ENCODE measurements around the gene ZNF335. TPM values are rescaled to one million over a fixed set of nuclear protein-coding genes. Genes with fewer than 3 reads are reported as not detected.

The ZNF335 gene
- total RNA-seq, 1 donor from 2014 or later = 19.1 TPM

GRCh38 chr20:45983279-45983743 is 11.3 kb upstream of the ZNF335 start:
- ATAC-seq = no peak
- no peaks in the 10 kb centered on the region for H3K36me3 ChIP-seq
- H3K9me3 ChIP-seq = no peaks in the 10 kb centered on the region
- TF ChIP-seq CTCF (IDR thresholded peaks at IDR 0.05) = no peak
- H3K27me3 ChIP-seq = peaks cover 12% of the 10 kb centered on the region
- DNase-seq = no peak
- no peaks in the 10 kb centered on the region for H3K4me1 ChIP-seq
- intact Hi-C loops (cut with DNase I) = no loop called here
- H3K4me3 ChIP-seq = no peak overlapping the region
- no peak overlapping the region for H3K27ac ChIP-seq

- H3K9me3 ChIP-seq = no peaks in the 10 kb centered on the region
- intact Hi-C loops (cut with DNase I) = no loop called here
- H3K27me3 ChIP-seq = peaks cover 4% of the 10 kb centered on the region
- DNase-seq (no peak), ATAC-seq (no peak)
- H3K27ac ChIP-seq = no peak overlapping the region
- H3K4me1 ChIP-seq = no peaks in the 10 kb centered on the region
- TF ChIP-seq CTCF (IDR thresholded peaks at IDR 0.05) = no peak
- H3K36me3 ChIP-seq = no peaks in the 10 kb centered on the region
- no peak overlapping the region for H3K4me3 ChIP-seq
These were observed 9.3 kb upstream of the ZNF335 start for GRCh38 chr20:45981261-45981660.

- no peak for DNase-seq
- H3K27ac ChIP-seq = no peak overlapping the region
- H3K27me3 ChIP-seq = no peaks in the 10 kb centered on the region
- H3K4me1 ChIP-seq = no peaks in the 10 kb centered on the region
- no peaks in the 10 kb centered on the region for H3K9me3 ChIP-seq
- no peak overlapping the region for H3K4me3 ChIP-seq
- no peaks in the 10 kb centered on the region for H3K36me3 ChIP-seq
- TF ChIP-seq CTCF (IDR thresholded peaks at IDR 0.05) = no peak
- intact Hi-C loops (cut with DNase I) = no loop called here
- no peak for ATAC-seq
These were observed 4.1 kb upstream of the ZNF335 start for GRCh38 chr20:45976086-45976485.

- H3K27me3 ChIP-seq = no peaks in the 10 kb centered on the region
- intact Hi-C loops (cut with DNase I) = no loop called here
- no peak for ATAC-seq
- peaks cover under 1% of the 10 kb centered on the region for H3K4me1 ChIP-seq
- no peak for TF ChIP-seq CTCF (IDR thresholded peaks at IDR 0.05)
- peak; percentile 46 for DNase-seq
- no peaks in the 10 kb centered on the region for H3K9me3 ChIP-seq
- no peak overlapping the region for H3K4me3 ChIP-seq
- H3K36me3 ChIP-seq = no peaks in the 10 kb centered on the region
- H3K27ac ChIP-seq = no peak overlapping the region
These were observed 3.7 kb upstream of the ZNF335 start for GRCh38 chr20:45975686-45976085.

GRCh38 chr20:45974896-45975565 is 3.0 kb upstream of the ZNF335 start:
- H3K9me3 ChIP-seq = no peaks in the 10 kb centered on the region
- no peaks in the 10 kb centered on the region for H3K36me3 ChIP-seq
- H3K4me1 ChIP-seq = peaks cover 7% of the 10 kb centered on the region
- H3K27me3 ChIP-seq = no peaks in the 10 kb centered on the region
- H3K27ac ChIP-seq = no peak overlapping the region
- ATAC-seq (no peak), DNase-seq (no peak)
- intact Hi-C loops (cut with DNase I) = no loop called here
- TF ChIP-seq CTCF (IDR thresholded peaks at IDR 0.05) = no peak
- no peak overlapping the region for H3K4me3 ChIP-seq

Measured in upper lobe of right lung (tissue), 1 donor.